OCI-LY1 (cell line): ENCODE results near the gene ARHGAP22.

Source experiments
- EZH2 ChIP-seq: fragments of 200-600 bp; sonication (generic), shearing (Covaris generic); IDR thresholded peaks from 2 replicates; pipeline ENCODE4 v1.8.0; 2017; ENCODE audit warnings: borderline replicate concordance, mixed run types, mild to moderate bottlenecking, antibody characterized with exemption, low read length, moderate library complexity, mixed read lengths
- TF ChIP-seq, protein P1 (sequence below): fragments of 200-600 bp; sonication (generic), shearing (Covaris generic); IDR thresholded peaks from 2 replicates; pipeline ENCODE4 v1.5.1; 2017; ENCODE audit warnings: mild to moderate bottlenecking, antibody characterized with exemption, low read length, moderate library complexity, mixed read lengths

DNA sequence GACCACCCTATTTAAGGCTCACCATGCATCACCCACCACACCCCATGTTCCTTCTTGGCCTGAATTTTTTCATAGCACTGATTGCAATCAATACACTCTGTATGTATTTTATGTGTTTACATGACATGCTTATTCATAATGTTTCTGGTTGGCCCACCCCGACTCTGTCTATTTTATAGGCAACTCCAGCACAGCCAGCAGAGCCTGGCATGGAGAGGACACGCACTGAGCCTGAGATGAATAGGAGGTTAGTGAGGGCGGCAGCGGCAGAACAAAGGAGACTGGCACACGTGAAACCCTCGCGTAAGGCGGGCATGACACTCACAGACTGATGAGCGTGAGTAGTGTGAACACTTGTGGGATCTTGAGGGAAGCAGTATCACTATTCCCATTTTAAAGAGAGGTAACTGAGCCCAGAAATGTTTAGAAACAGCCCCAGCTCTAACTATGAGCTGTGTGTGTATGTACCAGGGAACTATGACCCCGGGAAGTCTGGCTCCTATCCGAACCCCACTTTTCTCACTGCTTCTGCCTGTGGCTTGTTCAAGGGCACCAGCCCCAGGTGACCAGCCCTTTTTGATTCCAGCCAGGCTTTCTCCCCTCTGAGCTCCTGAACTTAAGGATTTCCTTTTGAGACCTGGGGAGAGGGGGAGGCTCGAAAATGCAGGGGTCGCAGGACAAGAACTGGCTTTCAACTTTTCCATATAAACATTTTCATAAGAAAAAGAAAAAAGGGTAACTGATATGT lies 113.3 kb downstream of the ARHGAP22 start:
- TF ChIP-seq, protein P1, sequence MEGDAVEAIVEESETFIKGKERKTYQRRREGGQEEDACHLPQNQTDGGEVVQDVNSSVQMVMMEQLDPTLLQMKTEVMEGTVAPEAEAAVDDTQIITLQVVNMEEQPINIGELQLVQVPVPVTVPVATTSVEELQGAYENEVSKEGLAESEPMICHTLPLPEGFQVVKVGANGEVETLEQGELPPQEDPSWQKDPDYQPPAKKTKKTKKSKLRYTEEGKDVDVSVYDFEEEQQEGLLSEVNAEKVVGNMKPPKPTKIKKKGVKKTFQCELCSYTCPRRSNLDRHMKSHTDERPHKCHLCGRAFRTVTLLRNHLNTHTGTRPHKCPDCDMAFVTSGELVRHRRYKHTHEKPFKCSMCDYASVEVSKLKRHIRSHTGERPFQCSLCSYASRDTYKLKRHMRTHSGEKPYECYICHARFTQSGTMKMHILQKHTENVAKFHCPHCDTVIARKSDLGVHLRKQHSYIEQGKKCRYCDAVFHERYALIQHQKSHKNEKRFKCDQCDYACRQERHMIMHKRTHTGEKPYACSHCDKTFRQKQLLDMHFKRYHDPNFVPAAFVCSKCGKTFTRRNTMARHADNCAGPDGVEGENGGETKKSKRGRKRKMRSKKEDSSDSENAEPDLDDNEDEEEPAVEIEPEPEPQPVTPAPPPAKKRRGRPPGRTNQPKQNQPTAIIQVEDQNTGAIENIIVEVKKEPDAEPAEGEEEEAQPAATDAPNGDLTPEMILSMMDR, result no peak
- TF ChIP-seq EZH2, result no peak
